Measurements from ENCODE around the gene SIX2. TPM values are rescaled to one million over a fixed set of nuclear protein-coding genes. Genes with fewer than 3 reads are reported as not detected.
A peak's percentile ranks its signal among the peaks of the same experiment; 100 is the strongest.

Gene SIX2
- total RNA-seq, 3 donors from 2014 or later: 0.98 to 3.5 (median 1.5) TPM

DNA sequence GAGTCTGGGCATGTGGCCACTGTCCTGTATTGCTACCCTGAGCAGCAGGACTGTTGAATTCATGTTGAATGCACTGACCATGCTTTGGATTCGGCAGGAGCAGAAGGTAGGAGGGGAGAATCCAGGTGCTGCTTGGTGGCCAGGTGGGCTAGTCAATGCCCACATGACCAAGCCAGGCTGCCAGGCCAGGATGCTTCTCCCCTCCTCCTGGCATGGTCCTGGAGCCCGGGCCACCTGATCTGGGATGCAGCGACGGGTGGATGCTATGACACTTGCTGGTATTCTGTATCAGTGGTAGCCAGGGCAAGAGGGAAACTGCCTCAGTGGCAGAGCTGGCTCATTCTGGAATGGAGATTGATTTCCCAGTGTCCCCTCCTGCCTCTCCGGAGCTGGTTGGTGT lies 14.8 kb upstream of the SIX2 start:
- Histone ChIP-seq H3K4me1 (no peaks in the 10 kb centered on the region), H3K36me3 (no peaks in the 10 kb centered on the region), H3K27ac (no peak overlapping the region), H3K27me3 (no peaks in the 10 kb centered on the region), H3K9me3 (no peaks in the 10 kb centered on the region), H3K4me3 (no peak overlapping the region)
- DNase-seq (ENCODE audit: low spot score in 2 of 2): no peak
- no peak for TF ChIP-seq POLR2AphosphoS5 (IDR thresholded peaks at IDR 0.05)
- no peak for TF ChIP-seq POLR2A (IDR thresholded peaks at IDR 0.05)
- TF ChIP-seq, protein P1, sequence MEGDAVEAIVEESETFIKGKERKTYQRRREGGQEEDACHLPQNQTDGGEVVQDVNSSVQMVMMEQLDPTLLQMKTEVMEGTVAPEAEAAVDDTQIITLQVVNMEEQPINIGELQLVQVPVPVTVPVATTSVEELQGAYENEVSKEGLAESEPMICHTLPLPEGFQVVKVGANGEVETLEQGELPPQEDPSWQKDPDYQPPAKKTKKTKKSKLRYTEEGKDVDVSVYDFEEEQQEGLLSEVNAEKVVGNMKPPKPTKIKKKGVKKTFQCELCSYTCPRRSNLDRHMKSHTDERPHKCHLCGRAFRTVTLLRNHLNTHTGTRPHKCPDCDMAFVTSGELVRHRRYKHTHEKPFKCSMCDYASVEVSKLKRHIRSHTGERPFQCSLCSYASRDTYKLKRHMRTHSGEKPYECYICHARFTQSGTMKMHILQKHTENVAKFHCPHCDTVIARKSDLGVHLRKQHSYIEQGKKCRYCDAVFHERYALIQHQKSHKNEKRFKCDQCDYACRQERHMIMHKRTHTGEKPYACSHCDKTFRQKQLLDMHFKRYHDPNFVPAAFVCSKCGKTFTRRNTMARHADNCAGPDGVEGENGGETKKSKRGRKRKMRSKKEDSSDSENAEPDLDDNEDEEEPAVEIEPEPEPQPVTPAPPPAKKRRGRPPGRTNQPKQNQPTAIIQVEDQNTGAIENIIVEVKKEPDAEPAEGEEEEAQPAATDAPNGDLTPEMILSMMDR (IDR thresholded peaks at IDR 0.05): no peak
- intact Hi-C loops (cut with DNase I; ENCODE audit: low total_unique reads): no loop called here

DNA sequence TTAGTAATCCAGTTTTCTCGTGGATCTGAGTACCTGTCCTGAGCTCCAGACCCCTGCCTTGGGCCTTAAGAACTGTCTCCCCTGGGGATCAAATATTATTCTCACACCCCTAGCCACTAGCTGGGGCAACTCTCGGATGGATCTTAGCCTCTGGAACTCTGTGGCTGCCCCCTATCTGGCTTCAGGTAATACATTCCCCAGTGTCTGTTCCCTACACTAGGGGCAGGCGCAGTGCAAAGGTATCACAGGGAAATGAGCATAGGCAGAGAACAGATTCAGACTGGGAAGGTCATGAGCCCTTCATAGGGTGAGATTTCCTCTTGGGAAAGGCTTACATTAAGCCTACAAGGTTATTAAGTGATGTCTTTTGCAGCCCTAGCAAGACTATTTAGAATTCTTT lies 11.2 kb upstream of the SIX2 start:
- TF ChIP-seq, protein P1 (IDR thresholded peaks at IDR 0.05): no peak
- TF ChIP-seq POLR2AphosphoS5 (IDR thresholded peaks at IDR 0.05): no peak
- intact Hi-C loops (cut with DNase I; ENCODE audit: low total_unique reads): no loop called here
- peaks cover 0 to 3% of the 10 kb centered on the region in 2 donors for H3K27me3 ChIP-seq
- no peaks in the 10 kb centered on the region for H3K4me1 ChIP-seq
- no peaks in the 10 kb centered on the region for H3K36me3 ChIP-seq
- H3K27ac ChIP-seq: no peak overlapping the region
- no peaks in the 10 kb centered on the region for H3K9me3 ChIP-seq
- no peak for DNase-seq (ENCODE audit: low spot score in 2 of 2)
- H3K4me3 ChIP-seq: no peak overlapping the region

DNA sequence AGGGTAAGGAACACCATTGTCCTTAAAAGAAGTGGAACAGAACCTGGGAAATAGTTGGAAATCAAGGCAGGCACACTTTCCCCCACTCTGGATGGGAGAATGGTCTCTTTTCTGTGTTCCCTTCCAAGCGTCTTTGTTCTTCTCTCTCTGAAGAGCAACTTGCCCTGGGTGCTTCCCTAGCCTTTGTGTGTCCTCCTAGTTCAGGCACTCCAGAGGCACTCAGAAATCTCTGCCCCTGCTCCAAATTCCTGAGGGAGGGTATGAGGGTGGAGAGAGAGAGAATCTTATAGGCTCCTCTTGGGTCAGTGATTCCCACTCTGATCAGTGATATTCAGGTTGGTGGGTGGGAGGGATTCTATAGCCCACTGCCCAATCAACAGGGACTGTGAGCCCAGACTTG lies 8.8 kb upstream of the SIX2 start:
- peaks cover 6 to 10% of the 10 kb centered on the region in 2 donors for H3K4me1 ChIP-seq
- no peak for TF ChIP-seq POLR2AphosphoS5 (IDR thresholded peaks at IDR 0.05)
- TF ChIP-seq POLR2A (IDR thresholded peaks at IDR 0.05): no peak
- TF ChIP-seq, protein P1 (IDR thresholded peaks at IDR 0.05): no peak
- no peaks in the 10 kb centered on the region for H3K9me3 ChIP-seq
- no peaks in the 10 kb centered on the region for H3K36me3 ChIP-seq
- H3K4me3 ChIP-seq: no peak overlapping the region
- H3K27ac ChIP-seq: no peak overlapping the region
- H3K27me3 ChIP-seq: peaks cover 2 to 26% of the 10 kb centered on the region in 2 donors
- DNase-seq (ENCODE audit: low spot score in 2 of 2): no peak
- intact Hi-C loops (cut with DNase I; ENCODE audit: low total_unique reads): no loop called here

DNA sequence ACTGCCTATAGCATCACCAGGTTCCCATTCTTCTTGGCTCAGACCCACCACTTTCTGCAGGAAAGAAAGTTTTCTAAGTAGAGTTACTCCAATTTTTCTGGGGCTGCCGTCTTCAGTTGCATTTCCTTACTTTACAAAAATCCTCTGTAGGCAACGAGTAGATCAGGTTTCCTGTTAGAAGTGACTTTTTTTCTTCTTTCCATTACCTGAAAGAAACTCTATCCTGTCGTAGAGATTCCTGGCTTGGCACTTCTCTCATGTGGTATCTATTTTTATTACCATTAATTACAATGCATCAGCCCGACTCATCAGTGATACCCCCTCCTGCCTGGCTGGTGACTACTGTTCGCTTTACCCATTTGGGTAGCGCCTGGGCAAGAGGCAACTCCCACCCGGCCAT lies 5.6 kb upstream of the SIX2 start:
- no peak overlapping the region for H3K27ac ChIP-seq
- no peak for TF ChIP-seq POLR2A (IDR thresholded peaks at IDR 0.05)
- TF ChIP-seq POLR2AphosphoS5 (IDR thresholded peaks at IDR 0.05): no peak
- TF ChIP-seq, protein P1 (IDR thresholded peaks at IDR 0.05): no peak
- H3K27me3 ChIP-seq: peaks cover 2 to 51% of the 10 kb centered on the region in 2 donors
- intact Hi-C loops (cut with DNase I; ENCODE audit: low total_unique reads): no loop called here
- H3K36me3 ChIP-seq: no peaks in the 10 kb centered on the region
- no peaks in the 10 kb centered on the region for H3K9me3 ChIP-seq
- H3K4me1 ChIP-seq: peaks cover 6 to 10% of the 10 kb centered on the region in 2 donors
- no peak for DNase-seq (ENCODE audit: low spot score in 2 of 2)
- peak overlapping the region in 1 of 3 donors; percentile 42 for H3K4me3 ChIP-seq

DNA sequence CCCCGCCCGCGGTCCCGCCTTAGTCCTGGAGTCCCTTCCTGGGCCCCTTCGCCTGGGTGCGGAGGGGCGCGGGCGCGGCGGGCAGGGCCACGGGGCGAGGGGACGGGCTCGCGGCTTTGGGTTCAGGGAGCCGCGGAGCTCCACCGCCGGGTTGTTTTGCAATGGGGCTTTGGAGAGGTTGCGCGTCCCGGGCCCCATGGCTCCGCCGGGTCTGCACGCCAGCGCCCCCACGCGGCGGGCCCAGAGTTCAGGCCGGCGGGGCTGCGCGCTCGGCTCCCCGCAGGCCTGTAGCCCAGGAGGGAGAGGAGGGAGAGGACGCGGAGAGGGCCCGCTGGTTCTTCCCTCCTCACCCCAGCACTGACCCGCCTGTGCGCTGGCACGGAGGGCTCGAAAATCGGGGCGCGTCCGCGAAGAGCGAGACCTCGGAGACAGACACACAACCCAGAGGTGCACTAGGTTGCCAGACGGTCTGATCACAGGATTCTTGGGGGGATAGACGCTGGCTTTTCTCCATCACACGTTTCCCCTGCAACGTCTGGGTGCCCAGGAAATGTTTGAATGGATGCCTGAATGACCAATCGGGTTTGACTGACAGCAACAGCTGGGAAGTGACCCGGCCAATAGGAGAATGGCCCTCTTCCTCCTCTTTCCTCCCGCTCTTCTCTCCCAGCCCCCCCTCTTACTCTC lies 4.9 kb upstream of the SIX2 start:
- intact Hi-C loops (cut with DNase I; ENCODE audit: low total_unique reads): no loop called here
- H3K4me3 ChIP-seq: peak overlapping the region; percentile 42 to 68 (median 44)
- no peak for TF ChIP-seq POLR2AphosphoS5 (IDR thresholded peaks at IDR 0.05)
- TF ChIP-seq, protein P1 (IDR thresholded peaks at IDR 0.05): peak in 2 of 3 donors; percentile 22 to 45
- H3K9me3 ChIP-seq: no peaks in the 10 kb centered on the region
- no peak overlapping the region for H3K27ac ChIP-seq
- no peak for DNase-seq (ENCODE audit: low spot score in 2 of 2)
- no peaks in the 10 kb centered on the region for H3K36me3 ChIP-seq
- peaks cover 2 to 51% of the 10 kb centered on the region in 2 donors for H3K27me3 ChIP-seq
- H3K4me1 ChIP-seq: peaks cover 6 to 10% of the 10 kb centered on the region in 2 donors
